Fibroblast of the aortic adventitia (primary cell): Measurements from ENCODE around the gene PDE1C. TPM values are rescaled to one million over a fixed set of nuclear protein-coding genes. Genes with fewer than 3 reads are reported as not detected.

Experiments
- DNase-seq: peaks from one replicate; pipeline ENCODE4 v3.0.0-alpha.2; 2010; ENCODE audit warnings: low read depth
- H3K4me3 ChIP-seq: 2 replicates; pipeline ENCODE4 v1.5.1; 2011; ENCODE audit warnings: low read depth, mild to moderate bottlenecking, control low read depth, low read length, moderate library complexity
- total RNA-seq: library from RNA; depleted of rRNA; stranded (reverse); fragments of >200 nt; gene quantifications from 2 replicates; pipeline ENCODE4 v1.2.3, GENCODE V29; 2012; ENCODE audit warnings: low replicate concordance
- TF ChIP-seq, protein P1 (sequence below): IDR thresholded peaks from 2 replicates; pipeline ENCODE4 v1.5.1; 2011; ENCODE audit warnings: mild to moderate bottlenecking, low read length, control low read depth, inconsistent platforms; ENCODE audit not compliant: insufficient read depth

Gene PDE1C
- total RNA-seq, 1 donor: 7.4 TPM

DNA sequence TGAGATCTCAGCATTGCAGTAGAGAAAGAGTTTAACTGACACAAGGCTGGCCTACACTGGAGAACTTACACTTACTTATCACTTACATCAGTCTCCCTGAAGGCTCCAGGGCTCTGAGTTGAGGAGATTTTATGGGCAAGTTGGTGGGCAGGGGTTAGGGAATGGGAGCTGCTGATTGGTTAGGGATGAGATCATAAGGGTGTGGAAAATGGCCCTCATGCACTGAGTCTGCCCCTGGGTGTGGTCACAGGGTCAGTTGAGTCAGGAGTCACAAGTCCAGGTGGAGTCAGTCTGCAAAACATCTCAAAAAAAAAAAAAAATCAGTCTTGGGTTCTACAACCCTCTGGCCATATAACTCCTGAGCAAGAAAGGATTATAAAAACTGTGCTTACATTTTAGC, 322.7 kb downstream of the PDE1C start:
- TF ChIP-seq, protein P1, sequence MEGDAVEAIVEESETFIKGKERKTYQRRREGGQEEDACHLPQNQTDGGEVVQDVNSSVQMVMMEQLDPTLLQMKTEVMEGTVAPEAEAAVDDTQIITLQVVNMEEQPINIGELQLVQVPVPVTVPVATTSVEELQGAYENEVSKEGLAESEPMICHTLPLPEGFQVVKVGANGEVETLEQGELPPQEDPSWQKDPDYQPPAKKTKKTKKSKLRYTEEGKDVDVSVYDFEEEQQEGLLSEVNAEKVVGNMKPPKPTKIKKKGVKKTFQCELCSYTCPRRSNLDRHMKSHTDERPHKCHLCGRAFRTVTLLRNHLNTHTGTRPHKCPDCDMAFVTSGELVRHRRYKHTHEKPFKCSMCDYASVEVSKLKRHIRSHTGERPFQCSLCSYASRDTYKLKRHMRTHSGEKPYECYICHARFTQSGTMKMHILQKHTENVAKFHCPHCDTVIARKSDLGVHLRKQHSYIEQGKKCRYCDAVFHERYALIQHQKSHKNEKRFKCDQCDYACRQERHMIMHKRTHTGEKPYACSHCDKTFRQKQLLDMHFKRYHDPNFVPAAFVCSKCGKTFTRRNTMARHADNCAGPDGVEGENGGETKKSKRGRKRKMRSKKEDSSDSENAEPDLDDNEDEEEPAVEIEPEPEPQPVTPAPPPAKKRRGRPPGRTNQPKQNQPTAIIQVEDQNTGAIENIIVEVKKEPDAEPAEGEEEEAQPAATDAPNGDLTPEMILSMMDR: no peak
- no peak overlapping the region for H3K4me3 ChIP-seq
- peak; percentile 16 for DNase-seq

DNA sequence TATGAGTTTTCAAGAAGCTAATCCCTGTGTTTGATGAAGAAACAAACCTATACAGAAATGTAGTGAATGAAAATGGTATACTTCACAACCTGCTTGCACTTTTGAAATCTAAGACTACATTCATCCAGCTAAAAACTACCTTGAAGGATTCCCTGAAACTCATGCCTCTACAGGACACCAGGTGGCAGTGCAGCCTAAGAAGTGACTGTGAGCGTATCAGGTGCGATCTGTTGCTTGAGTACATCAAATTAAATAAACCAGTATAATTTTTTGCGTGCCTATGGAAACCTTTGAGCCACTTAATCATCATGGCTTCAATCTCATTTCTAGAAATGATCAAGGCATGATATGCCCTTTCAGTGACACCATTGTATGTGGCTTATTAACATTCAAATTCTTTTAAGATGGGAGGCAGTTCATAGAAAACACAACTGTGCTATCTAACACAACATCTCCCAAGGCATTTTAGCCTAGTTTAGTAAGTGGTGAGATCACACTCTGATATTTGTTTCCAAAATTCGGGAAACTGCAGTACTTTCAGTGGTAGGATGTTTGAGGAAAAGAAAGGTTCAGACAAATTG, 325.8 kb downstream of the PDE1C start:
- TF ChIP-seq, protein P1: peak; percentile 84
- no peak overlapping the region for H3K4me3 ChIP-seq
- peak; percentile 85 for DNase-seq

DNA sequence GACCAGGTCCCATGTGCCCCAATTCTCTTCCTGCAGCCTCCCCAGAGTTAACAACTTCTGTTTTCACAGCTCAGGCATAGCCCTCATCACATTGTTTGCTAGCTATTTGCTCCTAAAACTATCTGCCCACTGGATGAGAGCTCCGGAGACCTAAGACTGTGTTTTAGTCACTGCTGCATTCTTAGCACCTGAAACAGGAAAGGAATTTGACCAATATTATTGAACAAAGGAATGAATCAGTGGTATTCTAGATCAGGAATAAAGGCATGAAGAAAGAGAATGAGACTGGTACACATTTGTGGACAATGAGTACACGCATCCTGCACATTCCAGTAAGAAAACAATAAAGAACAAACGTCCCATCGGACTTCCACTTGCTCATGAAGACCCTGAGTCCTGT, 328.4 kb downstream of the PDE1C start:
- TF ChIP-seq, protein P1: no peak
- DNase-seq: no peak
- no peak overlapping the region for H3K4me3 ChIP-seq

DNA sequence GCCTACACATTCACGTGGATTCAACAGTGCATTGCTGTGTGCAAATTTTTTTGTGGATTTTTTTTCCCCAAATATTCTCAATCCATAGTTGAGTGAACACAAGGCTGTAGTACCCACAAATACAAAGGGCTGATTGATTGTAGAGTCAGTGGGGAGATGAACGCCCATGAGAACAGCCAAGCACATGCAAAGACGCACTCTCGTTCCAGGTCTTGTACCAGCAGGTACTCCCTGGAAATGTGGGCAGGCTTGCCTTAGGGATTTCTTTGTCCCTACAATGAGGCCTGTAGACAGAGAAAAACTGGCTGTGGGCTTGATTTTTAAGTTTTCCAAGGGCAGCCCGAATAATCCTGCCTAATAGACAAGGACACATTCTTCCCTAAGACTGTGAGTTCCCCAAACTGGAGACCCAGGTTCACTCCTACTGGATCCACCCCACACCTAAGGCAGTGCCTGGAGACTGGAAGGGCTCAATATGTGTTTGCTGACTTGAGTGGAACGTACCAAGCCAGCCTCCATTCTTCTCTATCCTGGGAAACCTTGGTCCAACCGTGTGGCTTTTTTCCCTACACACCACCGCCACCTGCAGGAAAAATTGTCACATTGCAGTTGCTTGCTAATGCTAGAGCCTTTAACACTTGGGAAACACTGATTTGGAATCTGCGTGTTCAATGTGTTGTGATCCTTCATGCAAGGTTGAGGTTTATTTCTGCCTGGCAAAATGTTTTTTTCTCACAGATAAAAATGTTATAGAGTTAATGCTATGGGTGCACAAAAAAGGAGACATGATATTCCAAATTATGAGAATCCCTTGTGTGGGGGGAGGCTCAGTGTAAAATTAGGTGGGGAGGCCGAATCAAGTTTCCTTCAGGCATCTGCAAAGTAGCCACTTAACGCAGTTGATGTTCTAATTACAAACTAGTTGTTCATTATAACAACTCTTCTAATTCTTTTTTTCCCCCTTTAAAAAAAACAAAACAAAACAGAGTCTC, 333.9 kb downstream of the PDE1C start:
- peak; percentile 70 for DNase-seq
- TF ChIP-seq, protein P1: peak; percentile 89
- H3K4me3 ChIP-seq: no peak overlapping the region

DNA sequence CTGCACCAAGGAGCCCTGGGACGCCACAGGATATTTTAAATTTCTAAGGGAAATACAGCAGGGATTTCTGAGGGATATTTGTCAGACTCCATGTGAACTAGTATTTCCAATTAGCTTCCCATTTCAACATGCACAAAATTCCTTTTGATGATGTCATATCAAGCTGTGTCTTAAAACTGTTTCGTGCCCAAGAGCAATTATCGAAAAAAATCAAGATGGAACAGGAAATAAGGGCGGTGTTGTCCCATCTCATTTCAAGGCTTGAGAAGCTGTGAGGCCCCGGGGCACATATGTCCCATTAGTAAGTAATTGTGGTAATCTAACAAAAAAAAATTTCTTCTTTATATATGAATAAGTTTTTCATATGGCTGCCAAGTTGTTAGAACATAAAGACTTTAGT, 335.8 kb downstream of the PDE1C start:
- DNase-seq: peak; percentile 15
- no peak overlapping the region for H3K4me3 ChIP-seq
- TF ChIP-seq, protein P1: no peak

DNA sequence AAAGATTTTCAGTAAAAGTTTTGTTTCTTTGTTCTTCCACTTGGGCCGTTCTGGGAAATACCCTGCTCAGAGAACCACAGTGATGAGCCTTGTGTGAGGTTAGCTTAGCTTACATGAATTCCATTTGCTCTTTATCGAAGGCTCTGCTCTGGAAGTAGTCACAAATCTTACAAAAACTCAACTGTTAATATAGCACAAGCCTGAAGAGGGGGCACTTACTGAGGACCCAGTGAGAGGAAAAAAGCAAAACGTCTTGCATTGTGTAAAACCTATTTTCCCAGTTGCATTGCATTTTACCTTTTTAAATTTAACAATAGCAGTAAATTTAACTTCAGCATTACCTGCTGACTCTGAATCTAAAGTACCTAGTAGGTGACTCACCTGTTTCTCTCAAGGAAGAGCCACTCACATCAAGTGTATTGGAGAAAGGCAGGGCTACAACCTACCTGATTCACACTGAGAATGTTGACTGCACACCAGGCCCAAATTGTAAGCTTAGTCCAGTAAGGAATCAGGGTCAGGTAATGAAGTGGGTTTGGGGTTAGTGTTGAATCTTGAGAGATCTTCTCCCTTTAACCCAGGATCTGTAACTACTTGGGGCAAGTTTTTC, 340.9 kb downstream of the PDE1C start:
- no peak for DNase-seq
- TF ChIP-seq, protein P1: no peak
- H3K4me3 ChIP-seq: no peak overlapping the region
